ENCODE data around the gene GRID1. TPM values are rescaled to one million over a fixed set of nuclear protein-coding genes. Genes with fewer than 3 reads are reported as not detected.

Gene GRID1
- total and polyA plus RNA-seq, 2 experiments from 2014 or later = not detected

DNA sequence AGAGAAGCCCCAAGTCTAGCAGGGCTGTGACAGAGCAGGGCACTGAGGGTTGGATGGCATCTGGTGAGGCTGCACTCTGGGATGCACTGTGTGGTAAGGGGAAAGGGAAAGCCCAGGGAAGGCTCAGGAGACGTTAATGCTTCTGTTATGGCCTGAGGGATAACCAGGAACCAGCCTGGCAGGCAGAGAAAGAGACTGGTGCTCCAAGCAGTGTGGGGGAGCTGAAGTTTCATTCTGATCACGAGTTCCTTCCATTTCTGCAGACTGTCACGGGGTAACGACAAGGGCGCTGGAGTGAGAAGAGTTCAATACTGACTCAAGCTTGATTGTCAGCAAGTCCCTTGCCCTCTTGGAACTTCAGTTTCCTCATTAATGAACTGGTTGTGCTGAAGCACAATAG, 730.9 kb downstream of the GRID1 start:
- no peaks in the 10 kb centered on the region for H3F3A ChIP-seq (ENCODE audit: insufficient read depth)
- H3K4me1 ChIP-seq (ENCODE audit: insufficient read depth) = no peaks in the 10 kb centered on the region
- TF ChIP-seq EZH2 (IDR thresholded peaks at IDR 0.05; ENCODE audit: insufficient read depth, poor library complexity, severe bottlenecking) (no peak), EZH2phosphoT487 (IDR thresholded peaks at IDR 0.05; ENCODE audit: insufficient read depth, low read depth) (no peak)
- no peak overlapping the region for H3K4me2 ChIP-seq (ENCODE audit: unreplicated experiment)
- no peak overlapping the region for H3K27ac ChIP-seq
- H2AFZ ChIP-seq = no peak overlapping the region
- H3K9ac ChIP-seq = no peak overlapping the region
- H4K20me1 ChIP-seq (ENCODE audit: insufficient read depth) = no peaks in the 10 kb centered on the region
- DNase-seq = no peak
- no peaks in the 10 kb centered on the region for H3K36me3 ChIP-seq (ENCODE audit: low read depth)
- no peaks in the 10 kb centered on the region for H3K79me2 ChIP-seq (ENCODE audit: insufficient read depth)
- WGBS, 2 experiments (ENCODE audit: low coverage in 1 of 2, low lambda C conversion rate in 2 of 2, missing lambda C conversion rate in 2 of 2) = 58 to 62% methylated on average over 5 of the region's 5 CpGs
- no peak overlapping the region for H3K4me3 ChIP-seq
- H3K9me2 ChIP-seq (ENCODE audit: insufficient read depth) = no peaks in the 10 kb centered on the region
- in situ Hi-C loops (cut with MboI) = no loop called here
- H3K9me3 ChIP-seq (ENCODE audit: low read depth) = no peaks in the 10 kb centered on the region
- H3K27me3 ChIP-seq (replicated peaks; ENCODE audit: insufficient read depth) = no peaks in the 10 kb centered on the region; the same call in 1 of the 2 replicates

DNA sequence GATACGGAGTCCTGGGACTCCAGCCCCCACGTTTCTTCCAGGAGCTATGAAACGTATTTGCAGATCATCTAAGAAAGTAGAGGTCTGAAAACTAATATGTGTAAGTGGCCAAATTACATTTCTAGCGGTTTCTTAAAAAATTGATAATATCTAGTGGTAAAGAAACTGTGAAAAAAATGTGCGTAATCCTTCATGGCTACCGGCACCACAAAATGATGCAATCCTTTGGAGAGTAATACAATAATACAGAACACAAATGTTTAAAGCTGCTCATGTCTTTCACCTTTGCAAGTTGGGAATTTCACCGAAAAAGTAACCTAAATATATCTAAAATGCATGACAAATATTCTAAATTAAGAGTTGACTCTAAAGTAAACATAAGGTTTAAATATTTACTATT, 742.1 kb downstream of the GRID1 start:
- no peaks in the 10 kb centered on the region for H3K79me2 ChIP-seq (ENCODE audit: insufficient read depth)
- no peaks in the 10 kb centered on the region for H3K9me2 ChIP-seq (ENCODE audit: insufficient read depth)
- TF ChIP-seq EZH2 (IDR thresholded peaks at IDR 0.05; ENCODE audit: insufficient read depth, poor library complexity, severe bottlenecking) (no peak), EZH2phosphoT487 (IDR thresholded peaks at IDR 0.05; ENCODE audit: insufficient read depth, low read depth) (no peak)
- H2AFZ ChIP-seq = no peak overlapping the region
- H3F3A ChIP-seq (ENCODE audit: insufficient read depth) = no peaks in the 10 kb centered on the region
- no peaks in the 10 kb centered on the region for H3K9me3 ChIP-seq (ENCODE audit: low read depth)
- H3K27ac ChIP-seq = no peak overlapping the region
- no peaks in the 10 kb centered on the region for H3K4me1 ChIP-seq (ENCODE audit: insufficient read depth)
- 31 to 38% methylated on average over 7 of the region's 7 CpGs for WGBS, 2 experiments (ENCODE audit: low coverage in 1 of 2, low lambda C conversion rate in 2 of 2, missing lambda C conversion rate in 2 of 2)
- H3K36me3 ChIP-seq (ENCODE audit: low read depth) = no peaks in the 10 kb centered on the region
- H3K4me2 ChIP-seq (ENCODE audit: unreplicated experiment) = no peak overlapping the region
- no peak overlapping the region for H3K9ac ChIP-seq
- H4K20me1 ChIP-seq (ENCODE audit: insufficient read depth) = no peaks in the 10 kb centered on the region
- H3K27me3 ChIP-seq (replicated peaks; ENCODE audit: insufficient read depth) = no peaks in the 10 kb centered on the region
- in situ Hi-C loops (cut with MboI) = no loop called here
- DNase-seq = no peak
- no peak overlapping the region for H3K4me3 ChIP-seq

DNA sequence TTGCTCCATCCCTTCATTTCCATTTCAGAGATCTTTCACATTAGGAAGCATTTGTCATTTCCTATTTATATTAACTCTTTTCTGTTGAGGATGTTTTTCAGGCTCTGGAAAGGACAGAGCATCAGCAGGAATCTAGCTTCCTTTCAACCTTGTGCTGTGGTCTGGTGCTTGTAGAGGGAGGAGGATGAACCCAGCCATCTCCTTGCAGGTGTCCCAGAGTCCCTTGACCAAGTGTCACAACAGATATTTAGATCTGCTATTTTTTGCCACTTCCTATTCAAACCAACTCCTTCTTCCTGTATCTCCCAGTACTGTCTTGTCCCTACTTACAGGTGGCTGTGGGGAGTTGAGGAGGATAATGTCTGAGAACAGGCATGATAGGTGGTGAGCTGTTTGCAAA, 742.8 kb downstream of the GRID1 start:
- in situ Hi-C loops (cut with MboI) = no loop called here
- Histone ChIP-seq H3F3A (ENCODE audit: insufficient read depth) (no peaks in the 10 kb centered on the region), H3K27ac (no peak overlapping the region), H3K9me3 (ENCODE audit: low read depth) (no peaks in the 10 kb centered on the region), H3K9ac (no peak overlapping the region), H3K9me2 (ENCODE audit: insufficient read depth) (no peaks in the 10 kb centered on the region), H4K20me1 (ENCODE audit: insufficient read depth) (no peaks in the 10 kb centered on the region), H3K79me2 (ENCODE audit: insufficient read depth) (no peaks in the 10 kb centered on the region), H3K36me3 (ENCODE audit: low read depth) (no peaks in the 10 kb centered on the region), H3K4me2 (ENCODE audit: unreplicated experiment) (no peak overlapping the region), H2AFZ (no peak overlapping the region), H3K4me3 (no peak overlapping the region), H3K4me1 (ENCODE audit: insufficient read depth) (no peaks in the 10 kb centered on the region), H3K27me3 (replicated peaks; ENCODE audit: insufficient read depth) (no peaks in the 10 kb centered on the region)
- no peak for DNase-seq
- TF ChIP-seq EZH2phosphoT487 (IDR thresholded peaks at IDR 0.05; ENCODE audit: insufficient read depth, low read depth) = no peak
- TF ChIP-seq EZH2 (IDR thresholded peaks at IDR 0.05; ENCODE audit: insufficient read depth, poor library complexity, severe bottlenecking) = no peak

DNA sequence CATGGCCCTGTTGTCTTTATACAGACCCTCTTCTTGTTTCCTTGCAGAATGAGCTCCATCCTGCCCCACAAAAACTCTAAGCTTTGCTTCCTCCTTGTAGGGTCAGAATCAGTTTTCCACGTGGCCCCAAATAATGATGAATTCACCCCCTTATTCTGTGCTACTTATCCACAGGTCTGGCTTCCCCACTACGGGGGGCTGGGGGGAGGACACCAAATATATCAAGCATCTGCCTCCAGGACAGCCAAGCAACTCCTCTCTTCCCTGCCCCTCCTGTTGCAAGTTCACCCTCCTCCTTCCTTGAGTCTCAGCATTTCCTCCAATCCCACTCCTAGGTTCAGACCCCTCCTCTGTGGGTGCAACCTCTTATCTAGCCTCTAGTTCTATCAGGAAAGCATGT, 743.3 kb downstream of the GRID1 start:
- in situ Hi-C loops (cut with MboI) = no loop called here
- 5 to 12% methylated on average over 2 of the region's 2 CpGs for WGBS, 2 experiments (ENCODE audit: low coverage in 1 of 2, low lambda C conversion rate in 2 of 2, missing lambda C conversion rate in 2 of 2)
- H3F3A ChIP-seq (ENCODE audit: insufficient read depth) = no peaks in the 10 kb centered on the region

DNA sequence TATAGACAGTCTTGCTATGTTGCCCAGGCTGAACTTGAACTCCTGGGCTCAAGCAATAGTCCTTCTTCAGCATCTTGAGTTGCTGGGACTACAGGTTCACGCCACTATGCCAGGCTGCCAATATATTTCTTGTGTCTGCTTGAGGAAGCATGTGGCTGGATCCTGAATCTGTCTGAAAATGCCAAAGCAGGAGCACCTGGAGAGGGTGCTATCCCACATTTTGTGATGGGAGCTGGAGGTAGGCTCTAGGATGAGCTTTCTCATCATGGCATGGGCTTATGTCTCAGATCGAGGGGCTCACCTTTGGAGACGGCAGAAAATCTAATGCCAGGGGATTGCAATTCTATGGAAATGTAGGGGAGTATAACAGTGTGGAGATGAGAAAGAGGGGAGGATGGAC, 744.2 kb downstream of the GRID1 start:
- in situ Hi-C loops (cut with MboI) = no loop called here
- H3K27ac ChIP-seq = no peak overlapping the region
- no peaks in the 10 kb centered on the region for H3K36me3 ChIP-seq (ENCODE audit: low read depth)

More for the DNA sequence above, 743.3 kb downstream of the GRID1 start:
- Histone ChIP-seq H3K4me2 (ENCODE audit: unreplicated experiment) (no peak overlapping the region), H3K9ac (no peak overlapping the region), H3K9me2 (ENCODE audit: insufficient read depth) (no peaks in the 10 kb centered on the region), H3K27me3 (replicated peaks; ENCODE audit: insufficient read depth) (no peaks in the 10 kb centered on the region), H3K79me2 (ENCODE audit: insufficient read depth) (no peaks in the 10 kb centered on the region), H3K4me3 (no peak overlapping the region), H4K20me1 (ENCODE audit: insufficient read depth) (no peaks in the 10 kb centered on the region), H3K27ac (no peak overlapping the region), H3K4me1 (ENCODE audit: insufficient read depth) (no peaks in the 10 kb centered on the region), H3K9me3 (ENCODE audit: low read depth) (no peaks in the 10 kb centered on the region), H3K36me3 (ENCODE audit: low read depth) (no peaks in the 10 kb centered on the region), H2AFZ (no peak overlapping the region)
- TF ChIP-seq EZH2phosphoT487 (IDR thresholded peaks at IDR 0.05; ENCODE audit: insufficient read depth, low read depth) (no peak), EZH2 (IDR thresholded peaks at IDR 0.05; ENCODE audit: insufficient read depth, poor library complexity, severe bottlenecking) (no peak)
- no peak for DNase-seq

More for the DNA sequence above, 744.2 kb downstream of the GRID1 start:
- DNase-seq = no peak
- TF ChIP-seq EZH2 (IDR thresholded peaks at IDR 0.05; ENCODE audit: insufficient read depth, poor library complexity, severe bottlenecking) = no peak
- TF ChIP-seq EZH2phosphoT487 (IDR thresholded peaks at IDR 0.05; ENCODE audit: insufficient read depth, low read depth) = no peak
- Histone ChIP-seq H3K79me2 (ENCODE audit: insufficient read depth) (no peaks in the 10 kb centered on the region), H3K9me2 (ENCODE audit: insufficient read depth) (no peaks in the 10 kb centered on the region), H2AFZ (no peak overlapping the region), H3K4me3 (no peak overlapping the region), H3K4me2 (ENCODE audit: unreplicated experiment) (no peak overlapping the region), H3K9ac (no peak overlapping the region), H4K20me1 (ENCODE audit: insufficient read depth) (no peaks in the 10 kb centered on the region), H3K4me1 (ENCODE audit: insufficient read depth) (no peaks in the 10 kb centered on the region), H3K27me3 (replicated peaks; ENCODE audit: insufficient read depth) (no peaks in the 10 kb centered on the region), H3K9me3 (ENCODE audit: low read depth) (no peaks in the 10 kb centered on the region), H3F3A (ENCODE audit: insufficient read depth) (no peaks in the 10 kb centered on the region)
- 18 to 24% methylated on average over 3 of the region's 3 CpGs for WGBS, 2 experiments (ENCODE audit: low coverage in 1 of 2, low lambda C conversion rate in 2 of 2, missing lambda C conversion rate in 2 of 2)
